ENCODE results near the gene DEGS2. TPM values are rescaled to one million over a fixed set of nuclear protein-coding genes. Genes with fewer than 3 reads are reported as not detected.
"Not testable (repeated sequence)": the region's sequence is repeated elsewhere in the genome, so short reads cannot be mapped to it uniquely, and the experiment has no call there.

Gene DEGS2
- polyA plus RNA-seq, 1 donor from 2014 or later = 6.5 TPM

DNA sequence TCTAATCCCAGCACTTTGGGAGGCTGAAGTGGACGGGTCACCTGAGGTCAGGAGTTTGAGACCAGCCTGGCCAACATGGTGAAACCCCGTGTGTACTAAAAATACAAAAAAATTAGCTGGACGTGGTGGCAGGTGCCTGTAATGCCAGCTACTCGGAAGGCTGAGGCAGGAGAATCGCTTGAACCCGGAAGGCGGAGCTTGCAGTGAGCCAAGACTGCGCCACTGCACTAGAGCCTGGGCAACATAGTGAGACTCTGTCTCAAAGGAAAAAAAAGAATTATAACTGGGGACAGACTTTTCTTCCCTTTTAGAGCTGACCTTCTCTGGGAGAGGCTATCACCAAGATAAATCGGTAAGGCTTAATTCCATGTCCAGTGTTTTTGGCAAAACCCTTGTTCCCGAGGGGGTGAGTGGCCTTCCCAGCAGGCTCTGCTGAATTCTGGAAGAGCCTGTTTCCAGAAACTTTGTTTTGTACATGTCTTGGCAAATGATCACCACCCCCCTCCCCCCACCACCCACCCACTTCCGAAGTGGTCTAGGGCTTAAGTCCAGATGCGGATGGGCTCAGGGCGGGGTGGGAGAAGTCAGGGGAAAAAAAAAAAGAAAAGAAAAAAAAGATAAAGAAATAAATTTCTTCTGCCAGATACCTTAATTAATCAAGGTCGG is 32.3 kb upstream of the DEGS2 start:
- H3K4me3 Mint-ChIP-seq = no peak overlapping the region
- H3K36me3 Mint-ChIP-seq = no peaks in the 10 kb centered on the region
- no peaks in the 10 kb centered on the region for H3K9me3 Mint-ChIP-seq
- no peak overlapping the region for H3K27ac Mint-ChIP-seq
- peaks cover 6 to 9% (median 7%) of the 10 kb centered on the region in 3 donors for H3K4me1 Mint-ChIP-seq
- H3K27me3 Mint-ChIP-seq = no peaks in the 10 kb centered on the region

DNA sequence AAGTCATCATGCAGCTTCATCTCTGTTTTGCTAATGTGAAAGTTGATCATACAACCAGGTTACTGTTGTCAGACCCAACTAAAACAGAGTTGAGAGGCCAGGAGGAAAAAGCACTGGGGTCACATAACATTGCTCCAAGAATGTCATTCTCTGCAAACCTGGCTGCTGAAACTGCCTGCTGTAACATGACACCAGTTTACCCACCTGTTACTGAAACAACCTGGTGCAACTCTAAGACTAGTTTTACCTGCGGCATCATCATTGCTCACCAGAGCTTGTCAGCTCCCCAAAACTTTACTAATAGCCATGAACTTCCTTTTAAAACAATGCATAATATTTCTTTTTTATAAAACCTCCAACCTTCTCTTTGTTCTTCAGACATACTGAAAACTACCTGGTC is 30.7 kb upstream of the DEGS2 start:
- no peak overlapping the region for H3K27ac Mint-ChIP-seq
- H3K4me3 Mint-ChIP-seq = no peak overlapping the region
- H3K4me1 Mint-ChIP-seq = peaks cover 6 to 9% (median 7%) of the 10 kb centered on the region in 3 donors
- no peaks in the 10 kb centered on the region for H3K27me3 Mint-ChIP-seq
- no peaks in the 10 kb centered on the region for H3K36me3 Mint-ChIP-seq
- peaks cover 0 to 1% (median 0%) of the 10 kb centered on the region in 3 donors for H3K9me3 Mint-ChIP-seq

DNA sequence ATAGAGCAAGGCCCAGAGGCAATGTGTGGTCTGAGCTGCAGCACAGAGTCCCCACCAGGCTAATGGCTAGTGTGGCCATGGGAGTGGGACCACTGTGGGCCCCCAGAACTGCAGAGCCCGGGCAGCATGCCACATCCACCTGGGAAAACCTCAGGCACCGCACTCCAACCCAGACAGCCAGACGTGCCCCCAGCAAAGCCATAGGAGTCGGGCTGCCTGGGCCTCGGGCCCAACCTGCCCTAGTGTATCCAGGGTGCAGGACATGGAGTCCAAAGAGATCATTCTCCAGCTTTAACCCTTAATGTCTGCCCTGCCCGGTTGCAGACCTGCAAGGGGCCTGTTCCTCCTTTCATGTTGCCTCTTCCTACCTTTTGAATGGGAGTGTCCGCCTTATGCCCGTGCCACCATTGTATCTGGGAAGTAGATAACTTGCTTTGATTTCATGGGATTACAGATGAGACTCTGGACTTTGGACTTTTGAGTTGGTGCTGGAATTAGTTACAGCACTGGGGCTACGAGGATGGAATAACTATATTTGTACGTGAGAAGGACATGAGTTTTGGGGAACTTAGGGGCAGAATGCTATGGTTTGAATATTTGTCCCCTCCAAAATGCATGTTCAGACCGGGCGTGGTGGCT is 29.1 kb upstream of the DEGS2 start:
- no peaks in the 10 kb centered on the region for H3K27me3 Mint-ChIP-seq
- H3K9me3 Mint-ChIP-seq = peaks cover 0 to 1% (median 0%) of the 10 kb centered on the region in 3 donors
- H3K27ac Mint-ChIP-seq = peak overlapping the region in 1 of 3 donors; percentile 65
- H3K4me3 Mint-ChIP-seq = no peak overlapping the region
- no peaks in the 10 kb centered on the region for H3K36me3 Mint-ChIP-seq
- peaks cover 4 to 8% (median 4%) of the 10 kb centered on the region in 3 donors for H3K4me1 Mint-ChIP-seq

DNA sequence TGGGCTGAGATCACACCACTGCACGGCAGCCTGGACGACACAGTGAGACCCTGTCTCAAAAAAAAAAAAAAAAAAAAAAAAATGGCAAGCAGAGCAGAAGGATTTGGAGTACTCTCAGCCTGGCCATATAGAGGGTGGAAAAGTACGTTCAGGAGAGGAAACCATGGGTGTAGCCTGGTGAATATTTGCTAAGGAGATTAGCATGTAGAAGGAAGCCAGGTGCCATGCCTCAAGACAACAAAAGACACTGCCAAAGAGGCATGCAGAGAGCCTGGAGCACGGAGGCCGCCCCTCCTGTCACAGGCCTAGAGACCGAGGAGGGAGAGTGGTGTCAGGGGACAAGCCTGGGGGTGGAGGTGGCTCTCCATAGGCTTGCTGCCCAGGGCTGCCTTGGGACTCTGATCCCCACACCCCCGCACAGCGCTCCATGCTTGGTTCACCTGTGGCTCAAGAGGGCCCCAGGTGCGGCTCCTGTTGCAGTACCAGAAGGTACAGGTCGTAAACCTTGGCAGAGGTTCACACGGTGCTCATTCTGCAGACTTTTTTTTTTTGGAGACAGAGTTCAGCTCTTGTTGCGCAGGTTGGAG is 27.9 kb upstream of the DEGS2 start:
- Mint-ChIP-seq H3K4me3 (no peak overlapping the region), H3K9me3 (peaks cover 0 to 1% (median 0%) of the 10 kb centered on the region in 3 donors), H3K4me1 (no peaks in the 10 kb centered on the region), H3K27me3 (no peaks in the 10 kb centered on the region), H3K27ac (no peak overlapping the region), H3K36me3 (no peaks in the 10 kb centered on the region)

DNA sequence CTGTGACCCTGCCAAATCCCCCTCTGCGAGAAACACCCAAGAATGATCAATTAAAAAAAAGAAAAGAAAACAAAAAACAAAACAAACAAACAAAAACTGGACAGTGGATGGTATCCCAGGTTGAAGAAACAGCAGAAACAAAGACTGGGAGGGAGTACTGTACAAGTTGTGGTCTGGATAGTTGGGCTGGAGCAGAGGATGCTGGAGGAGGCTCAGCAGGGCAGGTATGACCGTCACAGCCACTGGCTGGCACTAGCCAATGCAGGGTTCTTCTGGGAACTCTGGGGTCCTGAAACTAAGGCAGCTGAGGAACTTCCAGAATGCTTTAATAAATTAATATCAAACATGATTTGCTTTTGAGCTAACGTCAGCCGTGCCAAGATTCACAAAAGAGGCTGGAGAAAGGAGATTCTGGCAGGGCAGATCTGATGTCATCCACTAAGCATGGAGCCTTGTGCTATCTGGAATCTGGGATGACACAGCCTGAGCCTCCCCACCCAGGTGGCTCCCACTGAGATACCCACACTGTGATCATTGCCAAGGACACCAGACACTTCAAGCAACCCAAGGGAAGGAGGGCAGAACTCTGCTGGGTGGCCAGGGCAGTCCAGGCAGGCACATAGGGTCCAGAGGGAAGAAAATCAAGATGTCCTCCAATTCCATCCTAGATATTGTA is 22.6 kb upstream of the DEGS2 start:
- not testable (repeated sequence) for H3K4me3 Mint-ChIP-seq, H3K9me3 Mint-ChIP-seq, H3K36me3 Mint-ChIP-seq, H3K4me1 Mint-ChIP-seq, H3K27ac Mint-ChIP-seq, H3K27me3 Mint-ChIP-seq

DNA sequence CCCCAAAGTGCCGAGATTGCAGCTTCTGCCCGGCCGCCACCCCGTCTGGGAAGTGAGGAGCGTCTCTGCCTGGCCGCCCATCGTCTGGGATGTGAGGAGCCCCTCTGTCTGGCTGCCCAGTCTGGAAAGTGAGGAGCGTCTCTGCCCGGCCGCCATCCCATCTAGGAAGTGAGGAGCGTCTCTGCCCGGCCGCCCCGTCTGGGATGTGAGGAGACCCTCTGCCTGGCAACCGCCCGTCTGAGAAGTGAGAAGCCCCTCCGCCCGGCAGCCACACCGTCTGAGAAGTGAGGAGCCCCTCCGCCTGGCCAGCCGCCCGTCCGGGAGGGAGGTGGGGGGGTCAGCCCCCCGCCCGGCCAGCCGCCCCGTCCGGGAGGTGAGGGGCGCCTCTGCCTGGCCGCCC is 21.2 kb upstream of the DEGS2 start:
- not testable (repeated sequence) for H3K27me3 Mint-ChIP-seq, H3K27ac Mint-ChIP-seq, H3K4me1 Mint-ChIP-seq, H3K4me3 Mint-ChIP-seq, H3K9me3 Mint-ChIP-seq, H3K36me3 Mint-ChIP-seq

DNA sequence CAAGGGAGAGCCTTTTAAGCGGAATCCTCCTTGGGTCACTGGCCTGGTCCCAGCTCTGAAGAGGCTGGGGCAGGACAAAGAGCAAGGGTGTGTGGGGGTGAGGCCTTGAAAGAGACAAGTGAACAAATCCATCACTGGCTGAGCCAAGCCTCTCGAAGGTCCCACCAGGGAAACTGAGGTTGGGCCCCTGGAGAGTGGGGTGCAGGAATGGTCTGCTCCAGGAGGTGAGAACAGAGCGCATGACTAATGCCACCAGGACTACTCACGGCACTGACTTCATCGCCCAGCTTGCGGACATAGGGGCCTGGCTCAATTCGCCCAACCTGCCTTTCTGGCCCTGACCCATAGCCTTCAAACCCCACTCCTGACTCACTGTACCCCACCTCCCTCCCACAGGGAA is 19.2 kb upstream of the DEGS2 start:
- Mint-ChIP-seq H3K27me3 (no peaks in the 10 kb centered on the region), H3K9me3 (no peaks in the 10 kb centered on the region), H3K36me3 (peaks cover 1% of the 10 kb centered on the region), H3K27ac (no peak overlapping the region), H3K4me3 (no peak overlapping the region), H3K4me1 (peaks cover 0 to 3% (median 0%) of the 10 kb centered on the region in 3 donors)

DNA sequence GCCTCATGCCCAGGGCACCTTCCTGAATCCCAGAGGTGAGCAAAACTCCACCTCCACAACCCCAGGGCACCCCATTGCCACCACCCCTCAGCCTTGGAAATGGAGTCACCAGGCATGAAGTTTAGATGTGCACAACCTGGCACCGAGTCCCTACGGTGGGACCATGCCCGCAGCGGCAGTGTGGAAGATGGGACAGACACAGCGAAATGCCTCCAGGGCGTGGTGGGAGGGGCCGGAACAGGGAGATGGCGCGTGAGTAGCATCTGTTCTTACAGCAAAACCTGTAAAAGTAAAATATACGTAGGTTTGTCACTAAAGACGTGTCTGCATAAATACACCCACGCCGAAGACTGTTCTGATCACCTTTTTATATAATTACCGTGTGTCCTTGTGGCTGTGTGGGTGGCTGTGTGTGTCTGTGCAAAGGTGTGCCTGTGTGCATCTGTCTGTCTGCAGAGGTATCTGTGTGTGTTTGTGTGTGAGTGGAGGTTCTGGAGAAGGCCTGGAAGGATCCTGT is 17.4 kb upstream of the DEGS2 start:
- peaks cover 1% of the 10 kb centered on the region for H3K36me3 Mint-ChIP-seq
- no peaks in the 10 kb centered on the region for H3K9me3 Mint-ChIP-seq
- H3K27me3 Mint-ChIP-seq = peaks cover 6% of the 10 kb centered on the region
- H3K27ac Mint-ChIP-seq = peak overlapping the region in 1 of 3 donors; percentile 64
- no peak overlapping the region for H3K4me3 Mint-ChIP-seq
- peaks cover 0 to 3% (median 0%) of the 10 kb centered on the region in 3 donors for H3K4me1 Mint-ChIP-seq

DNA sequence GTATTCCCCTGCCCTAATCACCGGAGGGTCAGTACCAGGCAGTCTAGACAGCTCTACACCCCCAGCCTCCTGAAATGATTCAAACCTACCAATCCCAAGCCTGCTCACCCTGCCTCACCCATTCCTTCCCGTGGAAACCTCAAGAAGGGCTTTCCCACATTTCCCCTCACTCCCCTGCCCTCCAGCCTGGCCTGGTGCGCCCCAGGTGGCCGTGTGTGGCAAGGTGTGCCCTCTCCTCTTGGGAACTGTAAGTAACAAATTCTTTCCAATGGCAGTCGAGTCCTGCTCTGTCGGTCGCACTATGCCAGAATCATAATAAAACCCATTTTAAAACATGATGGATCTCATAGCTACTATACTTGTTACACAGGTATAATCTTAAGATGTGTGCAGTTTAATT is 13.9 kb upstream of the DEGS2 start:
- H3K4me1 Mint-ChIP-seq = peaks cover 0 to 8% (median 1%) of the 10 kb centered on the region in 3 donors
- peaks cover 6% of the 10 kb centered on the region for H3K27me3 Mint-ChIP-seq
- H3K27ac Mint-ChIP-seq = no peak overlapping the region
- H3K4me3 Mint-ChIP-seq = no peak overlapping the region
- H3K36me3 Mint-ChIP-seq = peaks cover 1% of the 10 kb centered on the region
- H3K9me3 Mint-ChIP-seq = peaks cover 0 to 2% (median 0%) of the 10 kb centered on the region in 3 donors

DNA sequence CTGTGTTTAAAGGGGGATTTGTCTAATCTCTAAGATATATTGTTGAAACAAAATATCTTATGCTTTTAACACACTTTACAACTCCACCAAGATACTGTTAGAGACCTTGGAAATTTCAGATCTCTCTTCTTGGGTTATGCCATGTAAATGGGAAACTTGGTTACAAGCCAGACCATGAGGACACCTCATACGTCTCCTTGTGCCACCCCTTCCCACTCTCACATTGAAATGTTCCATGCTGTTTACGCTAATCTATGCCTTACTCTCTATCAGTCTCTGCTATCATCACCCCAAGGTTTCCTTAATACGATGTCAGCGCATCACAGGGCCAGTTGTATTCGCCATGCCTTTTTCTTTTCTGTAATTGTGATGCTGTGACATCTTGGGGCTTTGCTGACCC is 13.4 kb upstream of the DEGS2 start:
- Mint-ChIP-seq H3K36me3 (peaks cover 1% of the 10 kb centered on the region), H3K4me1 (peaks cover 0 to 6% (median 1%) of the 10 kb centered on the region in 3 donors), H3K4me3 (no peak overlapping the region), H3K27me3 (peaks cover 6% of the 10 kb centered on the region), H3K9me3 (peaks cover 0 to 2% (median 0%) of the 10 kb centered on the region in 3 donors), H3K27ac (no peak overlapping the region)

DNA sequence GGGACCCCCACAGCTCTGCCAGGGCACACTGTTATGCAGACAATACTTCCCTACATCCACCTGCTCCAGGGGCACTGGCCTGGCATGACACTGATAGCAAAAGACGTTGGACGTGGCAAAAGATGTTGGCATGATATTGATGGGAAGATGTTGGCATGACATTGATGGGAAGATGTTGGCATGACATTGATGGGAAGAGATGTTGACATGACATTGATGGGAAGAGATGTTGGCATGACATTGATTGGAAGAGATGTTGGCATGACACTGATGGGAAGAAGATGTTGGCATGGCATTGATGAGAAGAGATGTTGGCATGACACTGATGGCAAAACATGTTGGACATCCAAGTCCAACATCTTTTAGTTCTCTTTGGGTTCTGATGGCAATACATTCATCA is 11.4 kb upstream of the DEGS2 start:
- peaks cover 0 to 2% (median 0%) of the 10 kb centered on the region in 3 donors for H3K9me3 Mint-ChIP-seq
- H3K27ac Mint-ChIP-seq = peak overlapping the region in 1 of 3 donors; percentile 79
- peaks cover 5 to 10% (median 6%) of the 10 kb centered on the region in 3 donors for H3K4me1 Mint-ChIP-seq

DNA sequence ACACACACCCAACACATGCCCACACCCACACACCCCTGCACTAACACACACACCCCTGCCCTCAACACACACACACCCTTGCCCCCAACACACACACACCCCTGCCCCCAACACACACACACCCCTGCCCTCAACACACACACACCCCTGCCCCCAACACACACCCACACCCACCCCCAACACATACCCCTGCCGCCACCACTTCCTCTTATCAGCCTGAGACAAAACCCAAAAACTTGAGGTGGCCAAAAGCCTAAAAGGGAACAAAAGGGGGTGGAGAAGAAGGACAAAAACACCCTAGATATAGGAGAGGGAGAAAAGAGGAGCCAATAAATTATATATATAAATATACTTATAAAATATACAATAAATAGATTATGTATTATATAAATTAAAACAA is 9.1 kb upstream of the DEGS2 start:
- no peak overlapping the region for H3K4me3 Mint-ChIP-seq
- peaks cover 8 to 11% (median 11%) of the 10 kb centered on the region in 3 donors for H3K4me1 Mint-ChIP-seq
- H3K9me3 Mint-ChIP-seq = peaks cover 0 to 2% (median 0%) of the 10 kb centered on the region in 3 donors
- peaks cover 6% of the 10 kb centered on the region for H3K27me3 Mint-ChIP-seq
- no peak overlapping the region for H3K27ac Mint-ChIP-seq
- no peaks in the 10 kb centered on the region for H3K36me3 Mint-ChIP-seq

More for the DNA sequence above, 11.4 kb upstream of the DEGS2 start:
- Mint-ChIP-seq H3K4me3 (no peak overlapping the region), H3K27me3 (peaks cover 6% of the 10 kb centered on the region), H3K36me3 (no peaks in the 10 kb centered on the region)

DNA sequence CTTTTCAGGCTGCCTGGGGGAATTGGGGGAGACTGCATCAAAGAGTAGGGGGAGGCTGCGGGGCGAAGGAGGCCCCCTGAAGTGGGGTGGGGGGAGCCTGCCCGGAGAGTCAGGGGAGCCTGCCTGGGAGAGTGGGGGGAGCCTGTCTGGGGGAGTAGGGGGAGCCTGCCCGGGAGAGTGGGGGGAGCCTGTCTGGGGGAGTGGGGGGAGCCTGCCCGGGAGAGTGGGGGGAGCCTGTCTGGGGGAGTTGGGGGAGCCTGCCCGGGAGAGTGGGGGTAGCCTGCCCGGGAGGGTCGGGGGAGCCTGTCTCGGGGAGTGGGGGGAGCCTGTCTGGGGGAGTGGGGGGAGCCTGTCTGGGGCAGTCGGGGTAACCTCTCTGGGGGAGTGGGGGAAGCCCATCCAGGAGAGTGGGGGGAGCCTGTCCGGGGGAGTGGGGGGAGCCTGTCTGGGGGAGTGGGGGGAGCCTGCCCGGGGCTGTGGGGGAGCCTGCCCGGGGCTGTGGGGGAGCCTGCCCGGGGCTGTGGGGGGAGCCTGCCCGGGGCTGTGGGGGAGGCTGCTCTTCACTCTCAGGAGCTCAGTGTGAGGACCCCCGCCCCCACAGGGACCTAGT is 6.5 kb upstream of the DEGS2 start:
- H3K4me3 Mint-ChIP-seq = peak overlapping the region; percentile 79 to 95 (median 87)
- peak overlapping the region in 1 of 3 donors; percentile 59 for H3K27ac Mint-ChIP-seq
- H3K9me3 Mint-ChIP-seq = peaks cover 0 to 2% (median 0%) of the 10 kb centered on the region in 3 donors
- H3K36me3 Mint-ChIP-seq = no peaks in the 10 kb centered on the region
- H3K27me3 Mint-ChIP-seq = no peaks in the 10 kb centered on the region
- H3K4me1 Mint-ChIP-seq = peaks cover 8 to 11% (median 11%) of the 10 kb centered on the region in 3 donors

DNA sequence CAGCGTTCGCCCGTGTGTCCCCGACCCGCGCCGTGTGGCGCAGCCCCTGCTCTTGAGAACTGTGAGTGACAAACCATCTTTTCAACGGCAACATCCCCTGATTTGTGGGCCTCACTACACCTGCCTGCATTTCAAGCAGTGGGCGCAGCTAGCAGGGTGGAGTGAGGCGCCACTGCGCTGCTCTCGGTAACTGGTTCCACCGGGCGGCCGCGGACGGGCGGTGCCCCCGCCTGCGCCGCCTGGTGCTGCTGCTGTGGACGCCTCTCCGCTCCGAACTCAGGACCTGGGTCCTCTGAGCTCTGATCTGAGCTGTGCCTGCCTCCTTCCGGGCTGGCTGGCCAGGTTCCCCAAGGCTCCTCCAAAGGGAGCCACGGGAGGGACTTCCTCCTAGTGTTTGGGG is 5.9 kb upstream of the DEGS2 start:
- H3K9me3 Mint-ChIP-seq = no peaks in the 10 kb centered on the region
- H3K27me3 Mint-ChIP-seq = no peaks in the 10 kb centered on the region
- H3K27ac Mint-ChIP-seq = peak overlapping the region in 1 of 3 donors; percentile 37
- H3K36me3 Mint-ChIP-seq = no peaks in the 10 kb centered on the region
- peaks cover 7 to 11% (median 8%) of the 10 kb centered on the region in 3 donors for H3K4me1 Mint-ChIP-seq
- H3K4me3 Mint-ChIP-seq = peak overlapping the region; percentile 31 to 83 (median 64)

All from IgD-negative memory B cell (primary cell).